ENCODE results near the gene MFAP3L.
"Not testable (repeated sequence)": the region's sequence is repeated elsewhere in the genome, so short reads cannot be mapped to it uniquely, and the experiment has no call there.

Gene MFAP3L

DNA sequence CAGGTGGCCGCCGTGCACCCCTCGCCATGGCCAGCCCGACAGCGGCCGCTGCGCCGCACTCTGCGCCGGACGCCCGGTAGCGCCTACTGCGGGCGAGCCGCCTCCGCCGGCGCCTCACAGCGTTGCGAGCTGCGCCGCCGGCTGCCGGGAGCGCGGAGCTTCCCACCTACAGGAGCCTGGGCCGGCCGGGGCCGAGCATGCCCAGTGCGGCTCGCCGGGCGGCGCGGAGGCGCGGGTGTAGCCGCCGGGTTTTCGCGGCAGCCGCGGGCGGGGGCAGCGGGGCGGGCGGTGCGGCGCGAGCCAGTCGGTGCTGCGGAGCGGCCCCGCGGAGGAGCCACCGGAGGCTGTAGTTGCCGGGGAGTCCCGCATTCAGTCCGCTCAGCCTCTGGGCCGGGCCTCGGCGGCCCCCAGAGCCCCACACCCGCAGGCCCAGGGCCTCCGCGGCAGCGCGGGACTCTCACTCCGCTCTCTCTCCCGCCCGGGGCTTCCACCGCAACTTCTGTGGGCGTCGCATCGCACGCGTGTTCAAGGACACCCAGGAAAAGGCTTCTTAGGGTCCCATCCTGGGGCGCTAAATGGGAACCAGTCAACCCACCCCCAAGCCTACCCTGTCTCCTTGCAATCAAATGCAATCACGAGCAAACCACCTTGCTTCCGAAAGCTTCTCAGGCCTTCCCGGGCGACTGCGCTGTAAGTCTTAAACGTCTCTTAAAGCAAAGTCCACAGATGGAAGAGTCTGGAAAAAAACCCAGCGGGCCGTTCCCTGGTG, at the start of gene MFAP3L:
MFAP3L (minus strand) TSS at position 143 of the 769 bp plus-strand sequence. CDS start 20,518 bp downstream, outside the sequence.
- DNase-seq, result peak; percentile 85

DNA sequence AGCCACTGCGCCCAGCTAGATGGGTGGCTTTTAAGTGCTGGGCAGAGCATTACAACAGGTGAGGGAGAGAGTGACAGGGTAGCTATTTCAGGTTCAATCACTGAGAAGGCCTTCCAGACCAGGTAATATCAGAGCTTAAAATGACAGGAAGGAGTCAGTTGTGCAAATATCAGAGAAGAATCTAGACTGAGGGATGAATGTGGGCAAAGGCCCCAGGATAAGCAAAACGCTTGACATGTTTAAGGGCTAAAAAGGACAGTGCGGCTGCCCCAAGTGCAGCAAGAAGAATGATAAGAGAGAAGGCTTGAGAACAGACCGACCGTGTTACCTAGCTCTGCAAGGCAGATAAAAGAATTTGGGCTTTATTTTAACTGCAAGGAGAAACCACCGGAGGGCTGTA, 45.0 kb upstream of the MFAP3L start:
- DNase-seq, result no peak

DNA sequence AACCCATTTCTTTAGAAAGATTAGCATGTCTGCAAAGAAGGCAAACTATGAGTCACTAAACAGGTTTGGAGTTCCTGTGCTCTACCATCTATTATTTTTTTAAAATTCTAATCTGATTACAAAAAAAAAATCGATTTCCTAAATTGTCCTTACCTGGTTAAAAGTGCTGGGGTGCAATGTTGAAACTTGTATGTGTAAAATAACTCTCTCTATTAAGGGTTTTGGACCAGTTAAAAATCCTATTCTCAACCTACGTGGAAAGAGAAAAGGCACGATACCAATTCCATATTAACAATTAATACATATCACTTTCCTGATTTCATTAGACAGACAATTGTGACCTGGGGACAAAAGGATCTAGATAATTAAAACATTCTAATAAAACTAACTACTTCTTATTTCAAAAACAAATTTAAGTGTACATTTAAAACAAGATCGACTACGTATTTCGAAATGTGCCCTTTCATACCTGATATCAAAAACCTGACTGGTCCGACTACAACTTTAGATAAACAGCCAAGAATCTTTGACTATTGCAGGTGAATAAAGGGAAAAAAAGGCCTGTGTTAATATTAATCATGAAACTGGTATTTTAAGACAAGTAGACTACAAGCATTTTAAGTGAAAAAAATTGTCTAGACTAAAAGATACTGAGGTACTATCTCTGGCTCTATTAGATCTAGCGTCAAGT, 42.4 kb upstream of the MFAP3L start:
- no peak for DNase-seq

DNA sequence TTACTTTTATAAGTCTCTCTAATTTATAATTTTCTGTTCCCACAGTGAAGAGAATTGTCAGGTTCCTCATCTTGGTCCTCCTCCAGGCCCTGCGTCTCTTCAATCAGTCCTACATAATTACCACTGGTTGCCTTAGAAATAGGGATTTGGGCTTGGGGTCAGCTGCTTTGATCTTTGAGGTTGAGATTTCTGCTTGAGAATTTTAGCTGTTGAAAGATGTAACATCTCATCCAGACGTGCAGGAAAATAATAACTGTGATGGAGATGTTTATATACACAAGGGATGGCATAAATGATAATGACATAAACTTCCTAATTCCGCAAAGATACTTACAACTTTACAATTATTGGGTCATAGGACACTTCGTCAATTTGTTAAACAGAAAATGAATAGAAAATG, 33.2 kb upstream of the MFAP3L start:
- DNase-seq, result no peak

DNA sequence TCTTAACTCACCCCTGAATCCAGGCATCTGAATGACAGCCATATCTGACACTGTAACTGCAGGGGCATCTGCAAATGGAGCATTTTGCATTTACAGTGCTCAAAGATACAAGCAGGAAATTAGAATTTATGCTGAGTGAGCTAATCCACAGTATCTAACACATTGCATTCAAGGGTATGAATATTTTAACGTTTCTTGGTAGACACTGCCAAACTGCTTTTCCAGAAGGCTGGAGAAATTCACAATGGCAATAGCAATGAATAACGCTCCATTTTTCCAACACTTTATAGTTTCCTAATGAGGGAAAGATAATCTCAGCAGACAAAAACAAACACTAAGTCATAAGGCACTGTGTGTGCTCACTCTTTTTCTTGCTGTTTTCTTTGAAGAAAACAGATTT, 32.6 kb upstream of the MFAP3L start:
- no peak for DNase-seq

DNA sequence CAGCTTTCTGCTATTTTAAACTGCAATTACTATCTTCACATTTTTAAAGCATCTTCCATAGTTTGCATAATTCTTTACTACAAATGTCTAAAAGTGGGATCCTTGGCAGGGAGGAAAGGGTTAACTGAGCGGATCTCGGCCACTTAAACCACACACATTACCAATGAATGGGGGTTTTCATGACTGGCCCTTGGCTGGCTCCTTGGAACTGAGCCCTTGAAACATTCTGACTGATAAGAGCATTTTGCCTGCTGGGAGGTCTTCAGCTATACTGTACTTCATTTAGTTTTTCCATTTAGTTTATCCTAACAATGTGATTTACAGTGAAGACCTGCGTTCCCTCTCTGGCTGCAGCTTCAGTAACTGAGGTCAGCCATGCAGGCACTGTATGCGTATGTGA, 31.7 kb upstream of the MFAP3L start:
- no peak for DNase-seq

DNA sequence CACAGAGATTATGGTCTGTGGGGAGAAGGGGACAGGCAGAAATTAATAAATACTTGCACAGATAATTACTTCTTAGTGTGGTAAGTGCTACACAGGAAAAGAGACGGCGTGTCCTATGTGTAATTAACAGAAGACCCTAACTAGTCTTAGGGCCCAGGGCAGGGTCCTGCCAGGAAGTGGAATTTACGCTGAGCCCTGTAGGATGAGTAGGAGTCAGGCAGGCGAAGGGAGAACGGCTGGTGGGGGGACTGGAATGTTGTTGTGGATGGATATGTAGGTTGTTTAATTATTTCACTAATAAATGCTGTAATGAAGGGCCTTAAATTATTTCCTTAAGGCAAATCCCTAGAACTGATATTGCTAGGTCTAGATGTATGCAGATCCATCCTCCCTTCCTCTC, 26.7 kb upstream of the MFAP3L start:
- DNase-seq, result no peak

DNA sequence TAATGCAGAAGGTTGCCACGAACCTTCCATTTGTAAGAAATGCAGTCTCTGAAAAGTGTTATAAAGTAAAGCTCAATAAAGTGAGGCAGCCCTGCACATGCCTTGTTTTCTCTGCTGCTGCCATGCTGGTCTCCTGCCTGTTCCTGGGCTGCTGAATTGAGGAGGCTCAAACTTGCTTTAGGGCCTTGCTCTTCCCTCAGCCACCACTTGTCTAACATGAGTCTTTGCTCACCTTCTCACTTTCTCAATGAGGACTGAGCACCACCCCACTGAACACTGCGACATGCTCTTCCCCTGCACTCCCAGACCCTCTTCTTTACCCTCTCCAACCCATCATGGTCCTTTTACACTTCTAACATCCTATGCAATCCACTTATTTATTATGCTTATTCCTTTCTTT, 25.2 kb upstream of the MFAP3L start:
- no peak for DNase-seq

DNA sequence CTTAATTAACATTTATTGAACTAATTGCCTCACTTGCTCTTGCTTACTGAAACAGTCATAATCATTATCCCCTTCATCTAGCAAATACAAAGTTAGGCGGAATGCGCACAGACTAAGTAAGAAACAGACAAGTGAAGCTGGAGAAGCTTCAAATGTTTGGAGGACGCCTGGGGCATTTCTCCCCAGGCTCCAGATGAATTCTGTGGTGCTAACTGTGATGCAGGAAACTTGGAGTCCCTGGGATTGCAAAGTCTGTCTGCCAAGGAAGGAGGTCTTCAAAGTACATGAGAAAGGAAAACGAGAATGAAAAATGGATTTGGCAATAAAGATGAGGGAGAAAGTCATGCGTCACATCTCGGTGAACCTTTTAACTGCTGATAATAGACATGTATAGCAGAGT, 23.6 kb upstream of the MFAP3L start:
- DNase-seq, result no peak

DNA sequence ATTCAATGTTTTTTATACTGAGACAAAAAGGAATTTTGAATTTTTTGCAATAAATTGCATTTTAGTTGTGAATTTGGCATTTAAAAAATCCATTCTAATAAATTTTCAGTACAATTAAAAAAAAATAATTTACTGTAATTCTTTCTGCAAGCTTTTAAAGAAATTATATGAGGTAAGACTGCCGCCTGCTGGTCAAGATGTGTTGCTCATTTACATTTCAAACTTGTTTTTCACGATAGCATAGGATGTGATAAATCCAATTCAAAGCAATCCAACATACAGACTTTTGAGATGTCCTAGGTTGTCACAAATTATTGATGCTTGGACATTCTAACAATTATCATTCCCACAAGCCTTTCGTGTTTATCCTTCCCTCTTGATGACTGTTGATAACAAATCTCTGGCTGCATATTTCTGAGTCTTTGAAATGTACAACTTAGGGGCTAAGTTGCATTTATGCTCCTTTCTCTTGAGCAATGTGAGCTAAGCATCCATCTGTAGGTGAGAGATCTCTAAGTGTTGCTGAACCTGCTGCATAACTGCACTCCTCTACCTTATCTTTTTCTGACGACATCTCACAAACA, 21.7 kb upstream of the MFAP3L start:
- DNase-seq, result peak; percentile 68

DNA sequence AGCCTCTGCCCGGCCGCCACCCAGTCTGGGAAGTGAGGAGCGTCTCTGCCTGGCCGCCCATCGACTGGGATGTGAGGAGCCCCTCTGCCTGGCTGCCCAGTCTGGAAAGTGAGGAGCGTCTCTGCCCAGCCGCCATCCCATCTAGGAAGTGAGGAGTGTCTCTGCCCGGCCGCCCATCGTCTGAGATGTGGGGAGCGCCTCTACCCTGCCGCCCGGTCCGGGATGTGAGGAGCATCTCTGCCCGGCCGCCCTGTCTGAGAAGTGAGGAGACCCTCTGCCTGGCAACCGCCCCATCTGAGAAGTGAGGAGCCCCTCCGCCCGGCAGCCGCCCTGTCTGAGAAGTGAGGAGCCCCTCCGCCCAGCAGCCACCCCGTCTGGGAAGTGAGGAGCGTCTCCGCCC, 20.0 kb upstream of the MFAP3L start:
- DNase-seq, result not testable (repeated sequence)

DNA sequence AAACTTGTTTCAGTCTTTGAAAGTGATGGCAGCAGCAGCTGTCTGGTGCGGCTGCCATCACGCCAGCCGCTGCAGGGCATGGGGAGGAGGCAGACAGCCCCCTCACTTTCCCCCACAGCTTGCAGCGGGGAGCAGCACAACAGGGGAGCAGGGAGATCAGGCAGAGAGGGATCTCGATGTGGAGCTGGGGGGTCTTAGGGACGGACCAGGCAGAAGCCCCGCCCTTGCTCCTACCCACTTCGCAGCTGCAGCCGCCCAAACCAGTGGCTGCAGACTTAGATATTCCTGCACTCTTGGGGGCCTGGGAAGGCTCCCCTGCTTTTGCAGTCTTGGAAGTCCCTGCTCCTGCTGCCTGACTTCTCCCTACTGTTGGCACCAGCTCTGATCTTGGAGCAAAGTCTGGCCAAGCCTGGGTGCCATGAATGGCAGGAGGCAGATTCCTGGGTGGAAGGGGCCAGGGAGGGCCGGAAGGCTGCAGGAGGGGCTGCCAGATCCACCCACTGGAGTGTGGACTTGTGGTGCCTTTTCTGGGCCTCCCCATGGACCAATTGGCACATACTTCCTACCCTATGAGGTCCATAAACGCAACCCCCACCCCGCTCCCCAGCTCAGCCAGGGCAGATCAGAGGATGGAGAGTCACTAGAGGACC, 14.0 kb upstream of the MFAP3L start:
- DNase-seq, result no peak

DNA sequence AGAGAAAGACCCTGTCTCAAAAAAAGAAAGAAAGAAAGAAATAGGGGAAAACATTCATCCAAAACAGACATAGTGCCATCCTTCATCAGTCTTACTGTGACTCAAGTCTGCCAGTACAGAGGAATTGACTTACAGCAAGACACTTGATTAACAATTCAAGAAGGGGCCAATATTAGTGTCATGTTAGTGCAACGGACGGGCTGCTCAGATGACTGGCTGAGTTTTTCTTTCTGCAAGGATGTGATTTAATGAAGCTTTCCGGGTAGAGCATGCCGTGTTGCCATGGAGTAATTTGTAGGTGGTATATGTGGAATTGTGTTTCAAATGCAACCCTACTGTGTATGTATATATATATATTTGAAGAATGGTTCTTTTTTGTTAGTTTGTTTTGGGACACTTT, 12.6 kb upstream of the MFAP3L start:
- no peak for DNase-seq

DNA sequence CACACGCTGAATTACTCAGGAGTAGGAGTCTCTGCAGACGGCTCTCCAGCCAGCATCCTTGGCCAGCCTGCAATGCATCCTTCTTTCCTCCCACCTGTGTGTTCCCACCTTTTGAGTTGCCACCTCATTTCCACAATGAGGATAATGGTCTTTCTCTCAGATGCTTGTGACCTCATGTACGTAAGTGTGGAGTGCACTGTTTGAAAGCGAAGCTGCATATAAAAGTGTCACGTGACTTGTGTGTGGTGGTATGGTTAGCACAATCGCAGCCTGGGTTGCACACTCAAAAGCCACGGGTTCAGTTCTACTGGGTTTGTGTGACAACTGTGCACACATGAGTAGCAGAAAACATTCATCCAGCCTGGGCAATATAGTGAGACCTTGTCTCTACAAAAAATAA, 12.0 kb upstream of the MFAP3L start:
- no peak for DNase-seq

DNA sequence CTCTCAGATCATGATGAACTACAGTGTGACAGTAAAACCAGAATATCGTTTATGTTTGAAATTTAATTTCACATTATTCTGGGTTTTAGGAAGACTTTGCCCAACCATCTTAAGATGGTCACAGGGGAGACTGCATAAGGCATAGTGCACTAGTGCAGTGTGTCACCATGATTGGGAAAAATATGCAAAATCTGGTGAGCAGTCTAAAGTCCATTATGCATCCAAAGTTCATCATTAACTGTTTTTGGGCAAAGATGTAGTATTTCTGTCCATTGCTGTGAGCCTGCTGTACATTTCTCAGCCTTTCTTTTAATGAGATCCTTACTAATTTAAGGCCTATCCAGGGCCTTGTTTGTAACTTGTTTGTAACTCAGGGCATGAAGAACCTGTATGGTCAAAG, 11.3 kb upstream of the MFAP3L start:
- no peak for DNase-seq

DNA sequence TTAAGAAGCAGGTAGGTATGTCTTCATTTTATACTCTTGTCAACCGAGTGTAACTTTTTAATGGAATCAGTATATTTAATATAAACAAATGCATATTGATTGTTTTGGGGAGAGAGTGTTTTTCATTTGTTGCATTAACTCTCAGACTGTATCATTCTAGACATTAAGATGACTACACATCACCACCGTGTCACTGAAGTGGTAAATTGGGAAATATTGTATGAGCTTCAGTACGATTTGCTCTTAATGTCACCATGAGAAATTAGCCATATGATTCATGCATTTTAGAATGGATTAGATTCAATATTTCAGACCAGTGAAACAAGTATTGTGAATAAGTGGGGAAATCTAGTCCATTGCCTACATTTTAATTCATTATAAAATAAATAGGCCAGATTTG, 9.7 kb upstream of the MFAP3L start:
- no peak for DNase-seq

DNA sequence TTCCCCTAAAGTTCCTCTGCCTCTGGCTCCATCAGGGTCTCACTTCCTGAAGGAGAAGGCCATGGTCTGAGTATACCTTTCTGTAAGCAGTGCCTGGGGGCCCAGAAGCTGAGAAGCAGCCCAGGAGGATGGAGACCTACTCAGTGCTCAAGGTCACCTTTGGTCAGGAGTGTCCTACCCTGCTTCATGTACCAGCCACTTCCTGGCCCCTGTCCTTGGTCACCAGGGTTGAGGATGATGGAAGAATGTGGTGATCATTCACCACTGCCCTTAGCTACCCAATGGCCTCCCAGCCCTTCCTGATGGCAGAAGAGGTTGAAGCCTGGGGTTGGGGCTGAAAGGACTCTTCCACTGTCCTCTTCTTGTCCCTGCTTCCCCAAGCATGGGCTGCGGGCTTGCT, 9.0 kb upstream of the MFAP3L start:
- no peak for DNase-seq

DNA sequence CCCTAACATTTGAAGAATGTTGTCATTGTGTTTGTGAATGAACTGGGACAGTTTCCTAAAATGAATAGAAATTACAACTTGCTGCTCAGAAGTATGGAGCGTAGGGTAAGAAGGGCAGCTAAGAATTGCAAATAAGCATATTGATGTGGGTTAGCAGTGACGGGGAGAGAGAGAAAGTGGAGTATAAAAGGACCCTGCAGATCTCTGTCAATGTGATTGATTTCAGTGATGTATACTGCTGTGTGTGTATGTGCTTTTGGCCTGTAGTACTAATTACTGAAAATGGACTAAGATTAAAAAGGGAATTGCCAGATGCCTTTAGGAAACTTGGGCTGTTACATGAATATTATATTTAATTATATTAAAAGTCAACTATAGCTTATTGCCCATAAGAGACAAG, 7.8 kb upstream of the MFAP3L start:
- DNase-seq, result no peak

DNA sequence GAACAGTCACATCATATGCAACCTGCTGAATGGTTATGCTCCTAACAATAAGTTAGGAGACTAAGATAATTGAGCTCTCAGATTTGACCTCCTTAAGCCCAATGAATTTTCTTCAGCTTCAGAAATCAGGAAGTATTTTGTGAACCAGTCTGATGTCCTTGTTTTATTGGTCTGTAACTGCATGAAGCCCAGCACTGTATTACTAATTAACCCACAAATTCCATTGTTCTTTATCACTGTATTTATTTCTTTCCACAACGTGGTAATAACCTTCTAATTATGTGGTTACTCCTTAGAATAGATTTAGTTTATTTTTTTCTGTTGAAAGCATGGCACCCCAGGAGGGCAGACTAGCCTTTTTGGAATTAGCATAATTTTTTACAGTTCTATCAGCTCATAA, 3.9 kb upstream of the MFAP3L start:
- DNase-seq, result no peak

DNA sequence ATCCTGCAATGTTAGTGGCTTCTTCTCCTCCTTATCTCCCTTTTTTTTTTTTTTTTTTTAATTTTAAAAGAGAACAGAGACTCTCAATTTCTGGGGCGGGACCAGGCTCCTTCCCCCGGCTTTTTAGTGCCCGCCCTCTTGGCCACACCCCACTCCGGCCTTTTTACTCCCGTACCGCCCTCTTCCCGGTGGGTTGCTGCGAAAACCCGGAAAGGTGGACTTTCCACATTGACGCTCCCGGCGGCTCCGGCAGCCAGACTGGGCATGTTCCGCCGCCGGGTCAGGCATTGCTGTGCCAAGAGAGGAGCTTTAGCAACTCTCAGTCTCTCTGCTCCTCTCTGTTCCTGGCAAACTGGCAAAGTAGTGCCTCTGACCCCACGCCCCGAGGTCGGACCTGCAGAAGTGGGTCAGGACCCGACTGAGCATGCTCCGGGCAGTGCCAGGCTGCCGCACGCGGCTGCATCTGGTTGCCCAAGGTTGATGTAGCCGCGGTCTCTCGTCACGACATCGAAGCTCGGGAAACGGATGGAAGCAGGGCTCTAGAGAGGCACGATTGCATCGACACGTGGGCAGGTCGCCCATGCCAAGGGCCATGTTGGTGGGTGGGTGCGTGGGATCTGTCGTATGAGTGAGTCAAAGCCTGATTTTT, 1.1 kb upstream of the MFAP3L start:
- peak; percentile 93 for DNase-seq

DNA sequence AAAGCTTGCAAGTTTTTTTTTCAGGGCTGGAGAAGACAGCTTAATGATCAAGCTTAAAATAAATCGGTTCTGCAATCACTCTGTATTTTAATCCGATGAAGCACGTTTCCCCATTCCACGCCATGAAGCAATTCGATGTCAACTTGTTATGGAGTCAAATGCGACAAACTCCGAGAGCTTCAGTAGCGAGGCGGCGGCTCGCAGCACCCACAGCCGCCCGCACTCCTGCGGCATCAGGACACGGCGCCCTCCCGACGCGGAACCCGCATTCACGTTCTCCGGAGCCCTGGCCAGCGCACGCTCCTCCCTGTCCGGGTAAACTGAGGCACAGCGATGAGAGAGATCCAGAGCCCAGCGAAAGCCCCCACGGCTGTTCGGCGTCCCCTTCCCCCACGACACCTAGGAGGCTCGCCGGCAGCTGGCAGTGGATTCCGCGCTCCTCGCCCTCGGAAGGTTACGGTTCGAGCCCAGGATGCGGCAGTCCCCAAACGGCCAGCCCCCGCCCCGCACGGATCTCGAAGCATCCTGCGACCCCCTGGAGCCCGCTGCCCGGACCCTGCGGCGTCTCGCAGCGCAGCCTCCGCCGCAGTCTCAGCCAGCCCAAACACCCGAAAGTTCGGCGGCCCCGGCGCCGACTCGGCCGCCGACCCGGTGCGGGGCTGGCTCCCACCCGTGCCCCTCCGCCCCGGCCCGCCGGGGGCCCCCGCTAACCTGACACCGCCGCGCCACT, 507 bp downstream of the MFAP3L start:
- DNase-seq, result peak; percentile 23

DNA sequence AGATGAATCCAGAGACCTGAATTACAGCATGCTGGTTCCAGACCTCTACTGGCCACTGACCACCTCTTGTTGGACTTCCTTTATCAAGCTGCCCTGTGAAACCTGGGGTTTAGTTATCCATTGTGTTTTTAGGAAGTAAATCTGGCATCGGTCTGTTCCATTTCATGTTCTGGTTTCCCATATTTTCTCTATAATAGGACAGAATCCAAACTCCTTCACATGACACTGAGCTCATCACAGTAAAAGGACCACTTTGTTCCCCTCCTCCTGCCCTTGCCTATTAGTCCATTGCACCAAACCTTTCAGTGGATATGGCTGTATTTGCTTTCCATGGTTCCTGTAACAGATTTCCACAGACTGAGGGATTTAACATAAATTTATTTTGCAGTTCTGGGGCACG, 4.0 kb downstream of the MFAP3L start:
- no peak for DNase-seq

DNA sequence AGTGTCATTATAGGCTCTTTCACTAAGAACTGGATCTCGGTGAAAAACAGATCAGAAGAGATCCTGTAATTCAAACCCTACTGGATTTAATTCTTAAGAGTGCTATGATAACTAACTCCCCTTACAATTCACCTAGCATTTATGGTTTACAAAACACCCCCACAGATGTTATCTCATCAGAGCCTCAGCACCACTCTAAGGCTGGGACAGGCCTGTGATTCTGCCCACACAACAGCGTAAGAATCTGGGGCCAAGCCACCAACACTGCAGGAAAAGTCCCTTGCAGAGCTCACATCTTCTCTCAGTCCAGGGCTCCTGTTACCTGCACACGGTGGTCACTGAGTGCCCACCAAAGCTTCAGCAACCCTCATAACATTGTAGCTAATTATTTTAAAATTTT, 8.9 kb downstream of the MFAP3L start:
- no peak for DNase-seq
